Activated naive CD4-positive, alpha-beta T cell (primary cell): ENCODE results near the gene TTLL4.

Experiments used
- DNase-seq, 4 experiments: peaks; one replicate each; lab custom pipeline; 2025; lab: John Stamatoyannopoulos, UW

TTLL4 gene

DNA sequence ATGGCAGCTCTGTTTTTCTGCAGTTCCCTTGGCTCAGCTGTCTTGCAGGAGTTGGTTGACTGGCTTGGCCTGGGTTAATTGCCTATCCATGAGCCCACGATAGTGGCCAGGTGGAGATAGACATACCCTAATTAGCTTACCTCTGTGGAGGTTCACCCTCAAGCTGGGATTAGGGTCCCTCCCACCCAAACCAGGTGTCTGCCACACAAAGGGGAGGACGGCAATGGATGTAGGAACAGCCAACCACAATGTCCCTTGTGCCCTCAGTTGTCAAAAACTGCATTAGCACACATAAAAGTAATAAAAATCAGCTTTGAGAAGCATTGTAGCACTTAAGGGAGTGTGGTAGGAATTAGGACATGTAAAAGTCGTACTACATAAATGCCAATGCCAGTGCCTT is 75.5 kb downstream of the TTLL4 start:
- no peak for DNase-seq

GRCh38 chr2:218788529-218789255 is 78.1 kb downstream of the TTLL4 start:
- no peak for DNase-seq

DNA sequence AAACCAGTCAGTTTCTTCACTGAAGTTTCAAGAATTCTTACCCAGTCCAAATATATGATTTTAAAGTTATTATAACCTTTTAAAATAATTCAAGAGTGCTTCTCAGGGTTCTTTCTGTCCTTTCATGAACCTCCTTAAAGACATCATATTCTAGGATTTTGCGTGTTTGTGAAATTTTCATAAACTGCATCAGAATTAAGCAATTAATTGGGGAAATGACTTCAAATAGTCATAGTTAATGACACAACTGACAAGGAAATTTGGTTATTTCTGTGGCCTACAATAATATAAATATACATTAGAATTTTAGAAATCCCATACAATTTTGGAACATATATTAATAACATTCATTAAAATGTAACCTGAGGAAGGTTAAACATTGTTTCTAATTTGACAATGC is 81.8 kb downstream of the TTLL4 start:
- DNase-seq: no peak

DNA sequence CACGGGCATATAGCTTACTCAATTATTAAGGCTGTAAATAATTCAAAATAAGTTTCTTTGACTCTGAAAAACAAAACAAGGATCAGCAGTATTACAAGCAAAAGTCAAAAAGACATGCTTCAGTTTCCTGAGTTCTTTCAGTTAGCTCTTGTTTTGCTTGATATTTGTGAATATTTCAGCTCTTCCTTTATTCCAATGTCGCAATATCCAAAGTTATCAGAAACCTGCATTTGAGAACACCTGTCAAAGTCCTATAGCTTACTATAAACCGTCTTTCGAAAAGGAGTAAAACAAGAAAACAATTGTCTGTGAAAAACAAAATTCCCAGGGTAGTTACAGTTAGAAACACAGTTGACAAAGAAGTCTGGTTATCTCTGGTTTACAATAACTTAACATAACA is 86.1 kb downstream of the TTLL4 start:
- no peak for DNase-seq

DNA sequence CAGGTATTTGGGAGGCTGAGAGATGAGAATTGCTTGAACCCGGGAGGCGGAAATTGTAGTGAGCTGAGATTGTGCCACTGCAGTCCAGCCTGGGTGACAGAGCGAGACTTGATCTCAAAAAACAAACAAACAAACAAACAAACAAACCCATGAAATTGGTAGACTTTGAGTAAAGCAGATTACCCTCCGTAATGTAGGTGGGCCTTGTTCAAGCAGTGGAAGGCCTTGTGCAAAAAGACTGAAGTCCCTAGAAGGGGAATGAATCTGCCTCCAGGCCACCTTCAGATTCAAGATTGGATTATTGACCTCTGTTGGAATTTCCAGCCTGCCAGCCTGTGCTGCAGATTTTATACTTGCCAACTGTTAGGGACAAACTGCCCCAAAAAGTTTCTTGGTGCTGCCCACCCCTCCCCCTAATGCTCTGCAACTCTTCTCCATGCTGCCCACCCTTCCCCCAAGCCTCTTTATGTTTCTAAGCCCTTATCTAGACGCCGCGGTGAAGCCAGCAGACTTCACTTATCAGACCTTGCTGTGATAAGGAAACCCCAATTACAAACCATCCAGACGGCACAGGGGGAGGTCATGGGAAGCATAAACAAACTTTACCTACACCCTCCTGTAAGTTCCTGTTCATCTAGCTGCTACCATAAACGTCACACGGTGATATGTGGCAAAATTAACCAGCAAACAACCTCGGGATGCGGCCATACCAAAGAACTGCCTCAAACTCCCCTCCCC is 88.3 kb downstream of the TTLL4 start:
- no peak for DNase-seq

DNA sequence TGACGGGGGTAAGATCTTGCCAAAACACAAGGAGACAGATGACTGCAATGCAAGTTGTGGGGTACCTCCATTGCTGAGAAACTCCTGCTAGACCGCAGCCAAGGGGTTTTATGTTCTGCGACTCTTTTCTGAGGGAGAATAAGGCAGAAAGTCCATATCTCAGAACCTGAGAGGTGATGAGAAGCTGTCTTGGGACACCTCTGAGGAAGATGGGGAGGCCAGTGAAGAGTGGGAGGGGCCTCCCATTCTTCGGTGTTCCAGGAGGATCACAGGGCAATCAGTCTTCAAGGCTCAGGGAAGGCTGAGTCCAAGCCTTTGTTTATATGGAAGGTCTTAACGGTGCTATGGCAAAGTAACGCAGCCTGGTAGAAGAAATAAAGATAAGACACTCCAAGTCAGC is 89.4 kb downstream of the TTLL4 start:
- DNase-seq: no peak

GRCh38 chr2:218802386-218802994 is 91.9 kb downstream of the TTLL4 start:
- DNase-seq: no peak

- DNase-seq: no peak
Observed at GRCh38 chr2:218804817-218805216, 94.2 kb downstream of the TTLL4 start.
